GM21367 (cell line): ENCODE results near the gene AADAT.
"Not testable (repeated sequence)": the region's sequence is repeated elsewhere in the genome, so short reads cannot be mapped to it uniquely, and the experiment has no call there.

ENCODE experiments used
- ATAC-seq: cut with Tn5 transposase; IDR thresholded peaks from one replicate; pipeline ENCODE4 v1.9.1; 2021; ENCODE audit not compliant: unreplicated experiment

The AADAT gene

DNA sequence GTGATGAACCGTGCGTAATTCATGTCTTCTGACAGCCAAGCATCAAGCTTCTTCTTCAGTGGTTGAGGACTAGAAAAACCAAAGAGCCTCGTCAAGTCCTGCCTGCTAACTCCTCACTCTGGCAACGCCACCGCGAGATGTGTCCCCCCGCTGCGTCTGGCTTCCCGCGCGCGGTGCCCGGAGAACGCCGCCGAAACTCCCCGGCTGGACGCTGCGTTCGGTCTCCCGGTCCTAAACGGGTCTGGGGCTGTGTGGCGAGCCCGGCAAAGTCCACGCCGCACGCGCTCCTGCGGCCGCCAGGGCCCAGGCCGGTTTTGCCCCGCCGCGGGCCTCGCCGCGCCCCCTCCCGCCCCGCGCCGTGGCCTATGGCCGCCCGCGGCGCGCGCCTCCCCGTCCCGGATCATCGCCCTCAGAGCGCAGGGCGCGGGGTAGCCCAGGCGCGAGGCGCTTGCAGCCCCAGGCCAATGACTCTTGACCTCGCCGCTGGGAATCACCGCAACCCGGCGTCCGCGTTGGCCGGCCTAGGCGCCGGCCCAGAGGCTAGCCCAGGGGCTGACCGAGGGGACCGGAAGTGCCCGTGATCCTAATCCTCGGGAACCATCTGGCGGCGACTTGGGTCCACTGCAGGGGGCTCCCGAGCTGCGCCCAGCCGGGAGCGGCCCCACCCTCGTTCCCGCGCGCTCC, at the start of gene AADAT:
TSS of gene AADAT (minus strand) at position 289 of the 684 bp plus-strand sequence. CDS start at position 23, 266 bp downstream.
- peak; percentile 88 for ATAC-seq

DNA sequence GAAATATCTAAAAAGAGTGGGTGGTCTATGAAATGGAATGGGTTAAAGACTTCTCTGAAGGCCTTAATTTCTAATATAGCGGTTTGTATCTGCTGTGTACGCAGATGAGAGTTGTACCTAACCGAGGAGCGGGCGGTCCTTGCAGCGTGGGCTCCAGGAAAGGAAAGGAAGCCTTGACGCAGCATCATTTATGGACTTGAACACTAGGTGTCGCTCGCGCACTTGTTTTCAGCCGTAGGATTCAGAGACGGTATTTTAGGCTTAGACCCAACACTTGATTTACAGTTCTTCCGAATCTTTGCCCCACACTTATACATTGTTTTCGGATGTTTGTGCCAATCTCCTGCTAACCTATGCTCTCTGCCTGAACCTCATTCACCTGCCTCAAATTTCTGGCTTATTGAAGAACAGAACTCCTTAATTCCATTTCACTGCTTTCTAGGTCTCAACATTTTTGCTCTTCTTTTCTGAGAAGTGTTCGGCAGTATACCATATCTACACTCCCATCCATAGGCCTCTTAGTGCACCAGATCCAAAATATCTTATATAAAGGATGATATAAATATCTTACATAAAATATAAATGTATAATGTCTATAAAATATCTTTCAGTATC, 48.9 kb upstream of the AADAT start:
- ATAC-seq = peak; percentile 94

DNA sequence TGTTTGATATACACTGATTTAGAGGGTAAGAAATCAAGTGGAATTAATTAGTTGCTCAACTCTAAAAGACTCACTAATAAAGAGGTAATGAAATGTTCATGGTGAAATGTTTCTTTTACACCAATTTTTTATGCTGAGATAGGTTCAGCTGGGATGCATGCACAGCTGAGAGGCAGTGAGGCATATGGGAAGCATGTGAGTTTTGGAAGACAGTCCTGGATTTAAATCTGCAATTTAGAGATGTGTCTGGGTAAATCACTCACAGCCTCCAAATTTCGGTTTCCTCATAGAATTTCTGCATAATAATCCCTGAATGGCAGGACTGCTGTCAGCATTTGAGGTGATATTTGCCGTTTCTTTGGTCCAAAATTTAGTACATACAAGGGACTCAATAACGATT, 48.2 kb upstream of the AADAT start:
- no peak for ATAC-seq

DNA sequence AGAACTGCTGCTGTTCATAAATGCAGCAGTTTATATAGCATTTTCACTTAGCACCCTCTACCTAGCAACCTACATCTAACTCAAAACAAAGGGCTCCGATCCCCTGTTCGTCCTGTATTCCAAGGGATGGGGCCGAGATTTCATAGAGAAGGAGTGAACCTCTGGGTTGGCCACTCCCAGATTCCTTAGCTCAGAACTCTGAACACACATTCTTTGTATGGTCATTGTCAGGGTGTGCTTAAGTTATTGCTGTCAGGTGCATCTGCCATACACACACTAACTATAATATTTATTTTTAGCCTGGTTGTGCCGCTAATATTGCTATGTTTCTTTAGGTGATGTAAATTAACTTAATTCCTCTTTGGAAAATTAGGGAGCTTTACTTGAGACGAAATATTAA, 47.7 kb upstream of the AADAT start:
- ATAC-seq = no peak

DNA sequence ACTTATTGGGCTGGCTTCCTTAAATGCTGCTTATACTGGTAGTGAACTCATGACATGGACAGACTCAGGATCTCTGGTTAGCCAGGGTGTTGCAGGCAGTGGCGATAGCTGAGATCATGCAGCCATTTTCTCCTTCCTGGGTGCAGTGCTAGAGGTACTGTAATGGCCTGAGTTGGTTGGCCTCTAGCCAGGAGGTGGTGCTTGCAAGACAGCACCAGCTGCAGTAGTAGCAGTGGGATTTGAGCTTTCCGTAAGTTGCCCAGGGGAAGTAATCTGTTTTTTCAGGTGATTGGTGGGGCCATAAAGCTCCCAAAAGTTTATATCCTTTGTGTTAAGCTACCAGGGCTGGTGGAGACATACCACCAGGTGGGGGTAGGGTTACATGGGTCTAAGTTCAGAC, 45.1 kb upstream of the AADAT start:
- ATAC-seq = no peak

DNA sequence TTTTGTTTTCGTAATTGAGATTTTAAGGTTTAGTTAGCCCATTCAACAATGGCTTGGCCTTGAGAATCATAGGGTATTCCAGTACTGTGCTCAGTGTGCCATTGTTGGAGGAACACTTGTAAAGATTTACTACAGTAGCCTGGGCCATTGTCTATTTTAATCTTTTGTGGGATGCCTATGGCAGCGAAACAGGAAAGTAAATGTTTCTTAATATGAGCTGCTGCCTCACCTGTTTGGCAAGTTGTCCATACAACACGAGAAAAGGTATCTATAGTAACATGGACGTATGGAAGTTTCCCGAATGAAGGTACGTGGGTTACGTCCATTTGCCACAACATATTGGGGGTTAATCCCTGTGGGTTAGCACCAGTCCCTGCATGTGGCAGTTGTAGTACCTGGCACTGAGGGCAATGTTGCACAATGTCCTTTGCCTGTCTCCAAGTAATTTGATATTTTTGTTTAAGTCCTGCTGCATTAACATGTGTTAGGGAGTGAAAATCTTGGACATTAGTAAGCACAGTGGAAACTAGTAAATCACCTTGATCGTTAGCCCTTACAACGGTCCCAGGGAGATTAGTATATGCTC, 38.6 kb upstream of the AADAT start:
- no peak for ATAC-seq

DNA sequence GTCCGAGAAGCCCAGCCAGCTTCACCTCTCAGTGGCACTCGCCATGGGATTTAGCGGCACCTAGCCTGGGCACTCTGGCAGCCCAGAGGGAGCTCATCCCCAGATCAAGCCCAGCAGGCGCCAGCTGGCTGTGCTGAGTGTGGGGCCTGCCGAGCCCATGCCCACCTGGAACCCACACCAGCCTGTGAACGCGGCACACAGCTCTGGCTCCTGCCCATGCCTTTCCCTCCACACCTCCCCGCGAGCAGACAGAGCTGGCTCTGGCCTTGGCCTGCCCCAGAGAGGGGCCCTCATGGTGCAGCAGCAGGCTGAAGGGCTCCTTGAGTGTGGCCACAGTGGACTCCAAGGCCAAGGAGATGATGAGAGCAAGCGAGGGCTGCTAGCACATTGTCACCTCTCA, 38.0 kb upstream of the AADAT start:
- no peak for ATAC-seq

DNA sequence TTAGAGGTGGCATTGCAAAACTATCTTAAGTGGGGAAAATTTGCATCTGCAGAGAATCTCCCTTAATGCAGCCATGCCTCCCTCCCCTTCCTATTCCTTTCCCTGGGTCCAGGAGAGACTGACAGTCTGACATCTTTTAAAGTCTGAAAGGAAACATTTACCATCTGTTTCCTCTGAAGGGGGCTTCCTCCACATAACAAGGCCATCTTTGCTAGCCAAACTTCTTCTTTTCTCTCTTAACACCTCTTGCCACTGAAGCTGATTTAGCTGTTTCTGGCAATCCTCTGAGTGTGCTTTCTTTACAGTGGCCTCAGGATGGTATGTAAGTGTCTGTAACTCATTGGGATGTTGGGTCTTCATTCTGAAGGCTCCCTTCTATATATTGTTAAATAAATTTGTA, 34.6 kb upstream of the AADAT start:
- ATAC-seq = no peak

DNA sequence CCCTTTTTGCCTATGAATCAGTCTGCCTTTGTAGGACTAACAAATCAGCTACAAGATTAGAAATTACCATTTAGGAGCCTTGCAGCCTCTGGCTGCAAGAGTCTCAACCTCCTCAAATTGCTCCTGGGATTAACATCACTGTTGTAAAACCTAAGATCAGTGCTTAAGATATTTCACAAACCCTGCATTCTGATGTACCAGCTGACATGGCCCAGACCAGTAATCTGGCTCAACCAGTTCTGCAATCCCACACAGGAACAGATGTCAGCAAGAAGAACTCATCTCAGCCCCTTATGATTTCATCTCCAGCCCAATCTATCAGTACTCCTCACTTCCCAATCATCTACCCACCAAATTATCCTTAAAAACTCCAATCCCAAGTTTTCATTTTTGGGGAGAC, 32.5 kb upstream of the AADAT start:
- no peak for ATAC-seq

DNA sequence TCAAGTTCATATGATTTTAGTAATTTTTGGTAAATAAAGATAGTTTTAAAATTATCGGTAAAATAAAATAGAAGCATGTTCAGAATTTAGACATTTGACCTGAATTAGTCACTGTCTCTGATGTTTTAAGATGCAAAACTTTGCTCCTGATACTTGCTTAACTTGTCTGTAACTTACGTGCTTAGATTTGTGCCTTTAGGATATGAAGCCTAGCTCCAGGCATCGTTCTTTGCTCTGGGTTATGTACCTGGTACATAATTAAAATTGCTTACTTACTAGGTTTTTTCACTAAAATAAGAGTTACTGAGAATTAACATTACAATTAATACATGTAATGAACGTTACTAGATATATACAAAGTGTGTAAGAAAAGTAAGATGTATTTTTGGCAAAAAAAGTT, 24.9 kb upstream of the AADAT start:
- no peak for ATAC-seq

DNA sequence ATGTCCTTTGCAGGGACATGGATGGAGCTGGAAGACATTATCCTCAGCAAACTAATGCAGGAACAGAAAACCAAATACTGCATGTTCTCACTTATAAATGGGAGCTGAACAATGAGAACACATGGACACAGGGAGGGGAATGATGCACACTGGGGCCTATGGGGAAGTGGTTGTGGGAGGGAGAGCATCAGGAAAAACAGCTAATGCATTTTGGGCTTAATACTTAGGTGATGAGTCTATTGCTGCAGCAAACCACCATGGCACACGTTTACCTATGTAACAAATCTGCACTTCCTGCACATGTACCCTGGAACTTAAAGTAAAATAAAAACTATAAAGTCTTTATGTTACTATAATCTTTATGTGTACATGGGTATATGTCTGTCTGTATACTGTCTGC, 24.4 kb upstream of the AADAT start:
- ATAC-seq = not testable (repeated sequence)

DNA sequence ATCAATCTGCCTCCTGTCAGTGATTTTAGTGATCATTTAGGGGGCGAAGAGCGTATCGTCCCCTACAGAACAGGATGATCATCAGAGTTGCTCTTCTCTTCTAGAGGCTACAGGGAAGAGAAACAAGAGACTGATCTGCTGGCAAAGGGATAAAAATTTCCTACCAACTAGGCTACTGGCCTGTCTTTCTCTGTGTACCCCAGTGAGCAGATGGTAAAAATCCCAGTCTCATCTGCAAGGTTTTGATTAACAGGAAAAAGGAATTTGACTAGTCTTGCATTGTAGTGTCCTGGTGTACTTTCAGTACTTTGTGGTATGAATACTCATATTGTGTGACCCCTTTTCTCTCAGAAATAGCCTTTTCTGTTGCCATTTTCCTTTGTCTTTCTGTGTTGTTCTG, 21.8 kb upstream of the AADAT start:
- ATAC-seq = no peak

DNA sequence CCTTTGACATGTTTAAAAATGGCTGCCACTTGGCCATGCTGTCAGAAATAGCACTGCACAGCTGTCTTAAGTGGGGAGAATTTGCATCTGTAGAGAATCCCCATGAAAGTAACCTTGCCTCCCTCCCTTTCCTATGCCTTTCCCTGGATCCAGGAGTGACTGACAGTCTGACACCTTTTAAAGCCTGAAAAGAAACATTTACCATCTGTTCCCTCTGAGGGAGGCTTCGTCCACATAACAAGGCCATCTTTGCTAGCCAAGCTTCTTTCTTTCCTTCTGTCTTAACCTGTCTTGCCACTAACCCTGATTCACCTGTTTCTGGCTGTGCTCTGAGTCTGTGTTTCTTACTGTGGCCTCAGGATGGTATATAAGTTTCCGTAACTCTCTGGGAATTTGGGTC, 21.3 kb upstream of the AADAT start:
- no peak for ATAC-seq

DNA sequence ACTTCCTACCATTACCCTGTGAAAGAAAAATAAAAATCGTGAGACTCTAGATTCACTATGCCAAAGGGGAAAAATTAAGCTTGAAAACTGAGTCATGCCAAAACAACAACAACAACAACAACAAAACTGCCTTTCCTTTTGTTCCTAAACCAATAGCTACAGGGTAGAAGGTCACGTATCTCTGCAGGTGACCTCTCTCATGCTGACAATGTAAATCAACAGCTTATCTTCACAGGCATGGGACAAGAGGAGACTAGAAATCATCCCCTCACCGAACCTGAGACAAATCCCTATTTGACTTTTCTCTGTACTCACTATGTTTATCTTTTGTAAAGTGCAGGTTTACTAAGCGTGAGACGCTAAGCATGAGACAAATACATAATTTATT, 20.5 kb upstream of the AADAT start:
- ATAC-seq = no peak

DNA sequence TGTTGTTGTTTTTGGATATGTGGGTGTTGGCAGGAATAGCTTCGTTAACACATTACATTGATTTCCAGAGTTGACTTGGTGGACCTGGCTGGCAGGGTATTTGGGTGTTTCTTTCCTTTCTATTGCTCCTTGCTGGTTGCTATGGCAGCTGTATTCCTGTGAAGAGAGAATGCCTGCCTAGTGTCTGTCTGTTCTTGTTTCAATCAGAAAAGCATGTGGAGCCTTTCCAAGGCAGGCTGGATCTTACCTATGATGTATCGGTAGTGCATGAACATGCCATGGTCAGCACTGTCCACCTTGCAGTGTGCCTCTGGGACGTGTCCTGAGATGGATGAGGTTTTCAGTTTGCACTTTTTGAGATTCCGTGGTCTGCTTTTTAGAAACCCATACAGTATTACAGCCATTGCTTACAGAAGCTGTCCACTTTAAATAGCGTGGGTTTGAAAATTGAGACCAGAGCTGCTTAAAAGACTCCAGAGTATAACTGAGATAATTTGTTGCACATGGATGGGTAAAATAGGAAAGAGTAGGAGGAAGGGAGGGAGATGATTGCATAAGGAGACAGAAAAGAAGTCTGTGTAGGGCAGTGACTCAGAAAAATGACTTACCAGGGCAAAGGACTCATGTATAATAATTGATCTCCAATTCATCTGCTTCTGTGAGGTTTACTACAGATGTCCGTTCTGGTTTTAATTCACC, 20.0 kb upstream of the AADAT start:
- no peak for ATAC-seq

DNA sequence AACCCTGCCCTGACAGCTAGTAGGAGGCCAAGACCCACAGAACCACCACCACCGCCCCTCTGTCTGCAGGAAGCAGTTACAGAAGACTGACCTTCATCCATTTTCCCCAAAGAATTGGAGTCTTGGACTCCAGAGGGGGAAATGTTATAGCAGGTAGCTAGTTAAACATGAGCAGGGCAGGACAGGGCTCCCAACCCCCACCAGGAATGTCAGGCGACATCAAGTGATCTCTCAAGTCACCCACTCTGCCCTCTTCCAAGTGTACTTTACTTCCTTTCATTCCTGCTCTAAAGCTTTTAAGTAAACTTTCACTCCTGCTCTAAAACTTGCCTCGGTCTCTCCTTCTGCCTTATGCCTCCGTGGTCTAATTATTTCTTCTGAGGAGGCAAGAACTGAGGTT, 17.1 kb upstream of the AADAT start:
- ATAC-seq = no peak

DNA sequence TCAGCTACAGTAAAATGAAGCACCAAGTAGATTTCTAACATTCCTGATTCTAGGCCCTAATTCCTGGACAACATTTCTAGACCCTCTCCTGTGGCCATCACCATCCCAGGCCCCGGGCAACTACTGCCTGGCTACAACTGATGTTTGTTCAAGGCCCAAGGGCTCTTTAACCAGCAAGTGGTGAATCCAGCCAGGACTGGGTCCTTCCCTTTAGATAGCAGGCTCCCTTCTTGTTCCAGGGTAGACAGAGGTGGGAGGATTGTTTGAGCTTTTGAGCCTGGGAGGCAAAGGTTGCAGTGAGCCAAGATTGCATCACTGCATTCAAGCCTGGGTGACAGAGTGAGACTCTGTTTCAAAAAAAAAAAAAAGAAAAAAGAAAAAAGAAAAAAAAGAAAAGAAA, 12.7 kb upstream of the AADAT start:
- ATAC-seq = no peak

DNA sequence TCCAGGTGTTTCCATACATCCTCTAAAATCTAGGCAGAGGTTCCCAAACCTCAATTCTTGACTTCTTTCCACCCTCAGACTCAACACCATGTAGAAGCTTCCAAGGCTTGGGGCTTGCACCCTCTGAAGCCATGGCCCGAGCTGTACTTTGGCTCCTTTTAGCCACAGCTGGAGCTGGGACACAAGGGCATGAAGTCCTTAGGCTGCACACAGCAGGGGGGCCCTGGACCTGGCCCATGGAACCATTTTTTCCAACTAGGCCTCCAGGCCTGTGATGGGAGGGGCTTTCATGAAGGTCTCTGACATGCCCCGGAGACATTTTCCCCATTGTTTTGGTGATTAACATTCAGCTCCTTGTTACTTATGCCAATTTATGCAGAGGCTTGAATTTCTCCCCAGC, 8.4 kb upstream of the AADAT start:
- ATAC-seq = not testable (repeated sequence)

DNA sequence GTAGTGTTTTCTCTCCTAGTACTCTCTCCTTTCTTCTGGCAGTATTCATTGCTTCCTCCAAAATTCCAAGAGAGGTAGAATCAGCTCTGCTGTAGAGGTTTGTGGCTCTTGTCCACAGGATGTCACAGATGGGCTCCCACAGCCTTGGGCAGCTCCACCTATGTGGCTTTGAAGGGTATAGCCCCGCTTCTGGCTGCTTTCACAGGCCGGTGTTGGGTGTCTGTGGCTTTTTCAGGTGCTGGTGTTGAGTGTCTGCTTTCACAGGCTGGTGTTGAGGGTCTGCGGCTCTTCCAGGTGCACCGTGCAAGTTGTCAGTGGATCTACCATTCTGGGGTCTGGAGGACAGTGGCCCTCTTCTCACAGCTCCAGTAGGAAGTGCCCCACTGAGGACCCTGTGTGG, 7.9 kb upstream of the AADAT start:
- ATAC-seq = no peak

DNA sequence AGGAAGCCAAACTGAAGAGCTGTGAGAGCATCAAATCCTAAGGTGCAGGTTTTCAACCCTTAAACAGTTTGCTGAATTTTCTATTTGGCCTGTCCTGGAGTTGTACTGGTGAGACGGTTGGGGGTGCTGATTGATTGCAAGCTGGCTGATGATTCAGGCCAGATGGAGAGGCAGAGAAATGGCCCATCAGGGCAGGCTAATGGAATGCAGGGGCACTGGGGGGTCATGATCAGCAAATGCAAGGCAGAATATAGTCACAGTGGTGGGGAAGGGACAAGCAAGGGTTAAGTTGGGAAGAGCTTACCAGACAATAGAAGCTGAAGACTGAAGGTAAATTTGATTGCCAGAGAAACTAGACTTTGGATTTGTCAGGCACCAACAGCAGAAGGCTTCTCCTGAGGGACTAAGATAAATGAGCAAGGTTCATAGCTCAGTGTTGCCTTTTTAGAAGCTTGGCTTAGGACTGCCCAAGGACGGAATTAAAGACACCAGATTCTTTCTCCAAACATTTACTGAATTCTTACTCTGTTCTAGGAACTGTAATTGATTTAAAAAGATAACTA, 4.3 kb upstream of the AADAT start:
- no peak for ATAC-seq

DNA sequence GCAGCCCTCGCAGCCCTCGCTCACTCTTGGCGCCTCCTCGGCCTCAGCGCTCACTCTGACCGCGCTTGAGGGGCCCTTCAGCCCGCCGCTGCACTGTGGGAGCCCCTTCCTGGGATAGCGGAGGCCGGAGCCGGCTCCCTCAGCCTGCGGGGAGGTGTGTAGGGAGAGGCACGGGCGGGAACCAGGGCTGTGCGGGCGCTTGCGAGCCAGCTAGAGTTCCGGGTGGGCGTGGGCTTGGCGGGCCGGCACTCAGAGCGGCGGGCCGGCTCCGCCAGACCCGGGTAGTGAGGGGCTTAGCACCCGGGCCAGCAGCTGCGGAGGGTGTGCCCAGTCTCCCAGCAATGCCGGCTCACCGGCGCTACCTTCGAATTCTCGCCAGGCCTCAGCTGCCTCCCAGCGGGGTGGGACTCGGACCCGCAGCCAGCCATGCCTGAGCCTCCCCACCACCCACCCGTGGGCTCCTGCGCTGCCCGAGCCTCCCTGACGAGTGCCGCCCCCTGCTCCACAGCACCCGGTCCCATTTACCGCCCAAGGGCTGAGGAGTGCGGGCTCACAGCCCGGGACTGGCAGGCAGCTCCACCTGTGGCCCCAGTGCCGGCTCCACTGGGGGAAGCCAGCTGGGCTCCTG, 1.4 kb upstream of the AADAT start:
- ATAC-seq = no peak
